ENCODE data around the gene COA4. TPM values are rescaled to one million over a fixed set of nuclear protein-coding genes. Genes with fewer than 3 reads are reported as not detected.

The COA4 gene
- polyA plus RNA-seq, 1 experiment = 54.5 TPM

DNA sequence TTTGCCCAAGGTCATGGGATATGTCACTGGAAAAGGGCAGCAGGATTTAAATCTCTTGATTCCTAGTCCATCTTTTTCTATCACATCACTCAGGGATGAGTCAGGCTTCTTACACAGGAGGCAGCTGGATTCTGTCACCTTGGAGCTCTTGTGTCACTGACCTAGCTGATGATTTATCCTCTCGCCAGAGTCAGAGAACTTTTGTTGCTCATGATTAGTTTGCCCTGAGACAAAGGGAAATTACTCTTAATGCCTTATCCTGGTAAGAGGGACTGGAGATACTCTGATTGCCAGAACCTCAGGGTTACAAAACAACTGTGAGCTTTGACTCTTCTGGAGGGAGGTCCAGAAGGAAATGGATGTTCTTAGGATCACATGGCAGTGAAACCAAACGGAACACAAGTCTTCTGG is 10.1 kb downstream of the COA4 start:
- peak overlapping the region; percentile 90 for H3K27ac ChIP-seq (ENCODE audit: low read depth, low read length)
- TF ChIP-seq, protein P1, sequence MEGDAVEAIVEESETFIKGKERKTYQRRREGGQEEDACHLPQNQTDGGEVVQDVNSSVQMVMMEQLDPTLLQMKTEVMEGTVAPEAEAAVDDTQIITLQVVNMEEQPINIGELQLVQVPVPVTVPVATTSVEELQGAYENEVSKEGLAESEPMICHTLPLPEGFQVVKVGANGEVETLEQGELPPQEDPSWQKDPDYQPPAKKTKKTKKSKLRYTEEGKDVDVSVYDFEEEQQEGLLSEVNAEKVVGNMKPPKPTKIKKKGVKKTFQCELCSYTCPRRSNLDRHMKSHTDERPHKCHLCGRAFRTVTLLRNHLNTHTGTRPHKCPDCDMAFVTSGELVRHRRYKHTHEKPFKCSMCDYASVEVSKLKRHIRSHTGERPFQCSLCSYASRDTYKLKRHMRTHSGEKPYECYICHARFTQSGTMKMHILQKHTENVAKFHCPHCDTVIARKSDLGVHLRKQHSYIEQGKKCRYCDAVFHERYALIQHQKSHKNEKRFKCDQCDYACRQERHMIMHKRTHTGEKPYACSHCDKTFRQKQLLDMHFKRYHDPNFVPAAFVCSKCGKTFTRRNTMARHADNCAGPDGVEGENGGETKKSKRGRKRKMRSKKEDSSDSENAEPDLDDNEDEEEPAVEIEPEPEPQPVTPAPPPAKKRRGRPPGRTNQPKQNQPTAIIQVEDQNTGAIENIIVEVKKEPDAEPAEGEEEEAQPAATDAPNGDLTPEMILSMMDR (IDR thresholded peaks at IDR 0.05; ENCODE audit: low read depth, low read length) = no peak
- H3K4me3 ChIP-seq (ENCODE audit: low read depth, low read length) = 0 out of 2 replicates have a peak overlapping the region, but pooled peaks have one; percentile 7
- DNase-seq (ENCODE audit: low read depth, low spot score) = peak; percentile 62
- H3K27me3 ChIP-seq (ENCODE audit: control insufficient read depth, insufficient read depth, low read length) = no peaks in the 10 kb centered on the region
- no peaks in the 10 kb centered on the region for H3K9me3 ChIP-seq (ENCODE audit: control insufficient read depth, insufficient read depth, low read length)
- CTCF ChIA-PET = no interaction called here
- POLR2A ChIA-PET = interaction anchor here (0.6 to 1.7 kb wide), 6 partner anchors 9 to 106 kb away, joined by 3 to 7 read pairs (median 4); partner anchors contain the start of genes MRPL48 and RAB6A

DNA sequence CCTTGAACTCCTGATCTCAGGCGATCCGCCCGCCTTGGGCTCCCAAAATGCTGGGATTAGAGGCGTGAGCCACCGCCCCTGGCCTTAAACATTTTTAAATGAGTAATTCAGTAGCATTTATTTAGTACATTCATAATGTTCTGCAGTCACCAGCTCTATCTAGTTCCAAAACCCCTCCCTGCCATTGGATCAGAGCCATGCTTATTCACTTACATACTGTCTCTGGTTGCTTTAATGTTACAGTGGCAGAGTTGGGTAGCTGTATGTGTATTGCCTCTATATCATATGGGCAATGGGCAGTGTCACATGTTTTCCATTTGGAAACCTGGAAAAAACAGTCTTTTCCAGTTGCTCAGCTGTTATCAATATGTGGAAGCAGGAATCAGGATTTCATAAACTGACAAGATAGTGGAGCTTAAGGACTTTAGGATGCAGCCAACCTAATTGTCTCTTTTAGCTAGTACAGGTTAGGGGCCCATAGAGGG is 10.5 kb downstream of the COA4 start:
- Histone ChIP-seq H3K27me3 (ENCODE audit: control insufficient read depth, insufficient read depth, low read length) (no peaks in the 10 kb centered on the region), H3K4me3 (ENCODE audit: low read depth, low read length) (no peak overlapping the region), H3K27ac (ENCODE audit: low read depth, low read length) (peak overlapping the region; percentile 90), H3K9me3 (ENCODE audit: control insufficient read depth, insufficient read depth, low read length) (no peaks in the 10 kb centered on the region)
- CTCF ChIA-PET = no interaction called here
- DNase-seq (ENCODE audit: low read depth, low spot score) = no peak
- POLR2A ChIA-PET = interaction anchor here (0.6 to 1.7 kb wide), 6 partner anchors 9 to 105 kb away, joined by 3 to 7 read pairs (median 4); partner anchors contain the start of genes MRPL48 and RAB6A
- TF ChIP-seq, protein P1 (IDR thresholded peaks at IDR 0.05; ENCODE audit: low read depth, low read length) = no peak

DNA sequence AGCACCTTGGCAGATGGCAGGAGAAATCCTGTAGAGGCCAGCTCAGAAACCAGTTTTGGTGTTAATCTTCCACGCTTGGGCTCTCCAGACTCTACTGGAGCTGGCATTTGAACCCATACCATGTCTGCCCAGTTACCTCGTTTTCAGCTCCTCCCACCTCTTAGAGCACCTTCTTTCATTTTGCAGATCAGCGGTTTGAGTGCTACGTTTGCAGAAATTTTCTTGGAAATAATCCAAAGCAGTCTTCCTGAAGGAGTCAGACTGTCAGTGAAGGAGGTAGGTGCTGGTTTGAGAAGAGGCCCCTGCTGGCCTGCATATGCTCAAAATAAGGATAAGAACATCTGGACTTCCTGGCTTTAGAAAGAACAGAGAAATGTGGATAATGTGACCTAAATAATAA is 13.7 kb downstream of the COA4 start:
- CTCF ChIA-PET = no interaction called here
- no peak for DNase-seq (ENCODE audit: low read depth, low spot score)
- no peak overlapping the region for H3K4me3 ChIP-seq (ENCODE audit: low read depth, low read length)
- H3K27me3 ChIP-seq (ENCODE audit: control insufficient read depth, insufficient read depth, low read length) = no peaks in the 10 kb centered on the region
- no peak overlapping the region for H3K27ac ChIP-seq (ENCODE audit: low read depth, low read length)
- TF ChIP-seq, protein P1 (IDR thresholded peaks at IDR 0.05; ENCODE audit: low read depth, low read length) = no peak
- no peaks in the 10 kb centered on the region for H3K9me3 ChIP-seq (ENCODE audit: control insufficient read depth, insufficient read depth, low read length)
- POLR2A ChIA-PET = no interaction called here

DNA sequence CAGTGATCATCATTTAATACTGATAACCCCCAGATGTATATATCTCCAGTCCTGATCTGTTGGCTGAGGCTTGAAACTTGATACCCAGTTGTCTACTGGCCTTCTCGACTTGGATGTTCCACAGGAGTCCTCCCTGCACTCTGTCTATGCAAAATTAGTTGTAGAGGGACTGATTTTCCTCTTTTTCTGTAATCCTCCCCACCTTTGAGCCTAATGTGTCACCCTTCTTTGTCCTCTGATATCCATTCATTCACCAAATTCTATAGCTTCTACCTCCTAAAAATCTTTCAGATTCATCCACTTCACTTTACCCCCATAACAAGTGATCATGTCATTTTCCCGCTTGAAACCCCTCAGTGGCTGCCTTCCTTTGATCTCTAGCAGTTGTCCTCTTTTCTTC is 16.4 kb downstream of the COA4 start:
- CTCF ChIA-PET = no interaction called here
- Histone ChIP-seq H3K9me3 (ENCODE audit: control insufficient read depth, insufficient read depth, low read length) (no peaks in the 10 kb centered on the region), H3K27me3 (ENCODE audit: control insufficient read depth, insufficient read depth, low read length) (no peaks in the 10 kb centered on the region), H3K27ac (ENCODE audit: low read depth, low read length) (no peak overlapping the region), H3K4me3 (ENCODE audit: low read depth, low read length) (no peak overlapping the region)
- DNase-seq (ENCODE audit: low read depth, low spot score) = no peak
- POLR2A ChIA-PET = no interaction called here
- TF ChIP-seq, protein P1 (IDR thresholded peaks at IDR 0.05; ENCODE audit: low read depth, low read length) = no peak

DNA sequence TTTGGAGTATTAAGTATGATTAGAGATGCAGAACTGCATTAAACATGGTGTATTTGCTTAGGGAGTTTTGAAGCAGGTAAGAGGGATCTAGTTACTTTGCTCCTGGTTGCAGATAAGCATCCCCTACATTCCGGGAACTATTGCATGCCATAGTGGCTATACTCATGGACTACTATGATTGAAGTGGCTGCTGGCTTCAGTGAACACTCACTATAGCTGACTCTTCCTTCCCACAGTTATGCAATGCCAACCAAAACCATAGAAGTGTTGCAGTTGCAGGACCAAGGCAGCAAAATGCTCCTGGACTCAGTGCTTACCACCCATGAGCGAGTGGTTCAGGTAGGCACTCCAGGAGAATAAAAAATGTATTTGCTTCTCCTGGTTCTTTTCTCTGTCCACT is 17.0 kb downstream of the COA4 start:
- CTCF ChIA-PET = no interaction called here
- POLR2A ChIA-PET = no interaction called here
- H3K27me3 ChIP-seq (ENCODE audit: control insufficient read depth, insufficient read depth, low read length) = no peaks in the 10 kb centered on the region
- TF ChIP-seq, protein P1 (IDR thresholded peaks at IDR 0.05; ENCODE audit: low read depth, low read length) = no peak
- no peak overlapping the region for H3K4me3 ChIP-seq (ENCODE audit: low read depth, low read length)
- no peaks in the 10 kb centered on the region for H3K9me3 ChIP-seq (ENCODE audit: control insufficient read depth, insufficient read depth, low read length)
- DNase-seq (ENCODE audit: low read depth, low spot score) = no peak
- H3K27ac ChIP-seq (ENCODE audit: low read depth, low read length) = no peak overlapping the region

Data from AG04450 (cell line).